GM23248 (cell line): ENCODE results near the gene SULT1E1. TPM values are rescaled to one million over a fixed set of nuclear protein-coding genes. Genes with fewer than 3 reads are reported as not detected.

Experiments
- DNase-seq: peaks from one replicate; pipeline ENCODE4 v3.0.0-alpha.2; 2015
- H2AFZ ChIP-seq: fragments of 200-600 bp; sonication (generic); 2 replicates; pipeline ENCODE4 v1.6.1; 2016; ENCODE audit warnings: antibody characterized with exemption
- H3F3A ChIP-seq: fragments of 200-600 bp; sonication (generic); 2 replicates; pipeline ENCODE4 v1.6.1; 2016; ENCODE audit warnings: mild to moderate bottlenecking, antibody characterized with exemption, mixed run types; ENCODE audit not compliant: insufficient read depth
- H3K27ac ChIP-seq: fragments of 200-600 bp; sonication (generic); 2 replicates; pipeline ENCODE4 v1.5.1; 2016; ENCODE audit warnings: mild to moderate bottlenecking
- H3K27me3 ChIP-seq: fragments of 200-600 bp; sonication (generic); replicated peaks from 2 replicates; pipeline ENCODE4 v1.6.1; 2016; ENCODE audit warnings: mild to moderate bottlenecking; ENCODE audit not compliant: insufficient read depth
- H3K36me3 ChIP-seq: fragments of 200-600 bp; sonication (generic); 2 replicates; pipeline ENCODE4 v1.6.1; 2016; ENCODE audit warnings: low read depth, mild to moderate bottlenecking
- H3K4me1 ChIP-seq: fragments of 200-600 bp; sonication (generic); 2 replicates; pipeline ENCODE4 v1.6.1; 2016; ENCODE audit warnings: mild to moderate bottlenecking; ENCODE audit not compliant: insufficient read depth
- H3K4me2 ChIP-seq: fragments of 200-600 bp; sonication (generic); one replicate; pipeline ENCODE4 v1.6.1; 2016; ENCODE audit warnings: mild to moderate bottlenecking; ENCODE audit not compliant: unreplicated experiment
- H3K4me3 ChIP-seq: fragments of 200-600 bp; sonication (generic); 2 replicates; pipeline ENCODE4 v1.5.1; 2016; ENCODE audit warnings: mild to moderate bottlenecking
- H3K79me2 ChIP-seq: fragments of 200-600 bp; sonication (generic); 2 replicates; pipeline ENCODE4 v1.6.1; 2016; ENCODE audit warnings: mild to moderate bottlenecking; ENCODE audit not compliant: insufficient read depth
- H3K9ac ChIP-seq: fragments of 200-600 bp; sonication (generic); 2 replicates; pipeline ENCODE4 v1.6.1; 2016; ENCODE audit warnings: mild to moderate bottlenecking
- H3K9me2 ChIP-seq: fragments of 200-600 bp; sonication (generic); 2 replicates; pipeline ENCODE4 v1.6.1; 2016; ENCODE audit warnings: mixed run types, mild to moderate bottlenecking, moderate library complexity; ENCODE audit not compliant: insufficient read depth
- H3K9me3 ChIP-seq: fragments of 200-600 bp; sonication (generic); one replicate; pipeline ENCODE4 v1.6.1; 2017; ENCODE audit warnings: low read depth
- H4K20me1 ChIP-seq: fragments of 200-600 bp; sonication (generic); 2 replicates; pipeline ENCODE4 v1.6.0; 2016; ENCODE audit not compliant: insufficient read depth
- EZH2 ChIP-seq: fragments of 200-600 bp; sonication (generic); IDR thresholded peaks from 2 replicates; pipeline ENCODE4 v1.6.1; 2018; ENCODE audit warnings: antibody characterized with exemption, mild to moderate bottlenecking; ENCODE audit not compliant: insufficient read depth, poor library complexity, severe bottlenecking
- EZH2phosphoT487 ChIP-seq: fragments of 200-600 bp; sonication (generic); IDR thresholded peaks from 2 replicates; pipeline ENCODE4 v1.6.1; 2018; ENCODE audit warnings: antibody characterized with exemption, moderate library complexity, mild to moderate bottlenecking, low read depth; ENCODE audit not compliant: insufficient read depth
- WGBS, 2 experiments: methylation state at CpG; one replicate each; pipeline ENCODE4 v1.1.6; 2015 to 2017; ENCODE audit warnings: low lambda C conversion rate in 2 of 2, low coverage in 1 of 2; ENCODE audit errors: missing lambda C conversion rate in 2 of 2; 5-methylcytosine and 5-hydroxymethylcytosine counted together
- in situ Hi-C: fragments of 300-500 bp; cut with MboI; formaldehyde crosslinking; loops from 2 replicates; pipeline ENCODE4 v1.15.0; 2020
- polyA plus RNA-seq: library from polyadenylated mRNA; unstranded; fragments of >200 nt; fragmentation: Nextera tagmentation; extraction: Ambion mirVana; gene quantifications from 2 replicates; pipeline ENCODE4 v1.2.1, GENCODE V29; 2016
- total RNA-seq: library from RNA; depleted of rRNA; stranded (reverse); fragments of >200 nt; shearing (Covaris generic); gene quantifications from 2 replicates; pipeline ENCODE4 v1.2.3, GENCODE V29; 2014; rRNA removed

The SULT1E1 gene
- total RNA-seq (not detected in 2 replicates), polyA plus RNA-seq (not detected in 2 replicates)

GRCh38 chr4:69860052-69860451, at the start of gene SULT1E1:
Gene SULT1E1 (minus strand): TSS chr4:69860145. CDS start chr4:69857644, 2,501 bp downstream.
- Histone ChIP-seq H3F3A (no peaks in the 10 kb centered on the region), H3K27me3 (no peaks in the 10 kb centered on the region), H3K4me2 (no peak within 1 kb of the TSS), H3K9me2 (no peaks in the 10 kb centered on the region), H3K36me3 (no peaks in the 10 kb centered on the region), H3K27ac (no peak within 1 kb of the TSS), H4K20me1 (no peaks in the 10 kb centered on the region), H3K9me3 (no peaks in the 10 kb centered on the region), H3K9ac (no peak within 1 kb of the TSS), H3K4me1 (no peaks in the 10 kb centered on the region), H3K4me3 (no peak within 1 kb of the TSS), H3K79me2 (no peaks in the 10 kb centered on the region), H2AFZ (no peak within 1 kb of the TSS)
- TF ChIP-seq EZH2phosphoT487 (no peak), EZH2 (no peak)
- in situ Hi-C loops = no loop called here
- DNase-seq = no peak
- WGBS, 2 experiments = 0% methylated on average over 1 of the region's 1 CpG

GRCh38 chr4:69909195-69909594, 49.2 kb upstream of the SULT1E1 start:
- Histone ChIP-seq H3K4me3 (no peak overlapping the region), H3K9me3 (no peaks in the 10 kb centered on the region), H3F3A (peaks cover 6% of the 10 kb centered on the region; the same call in 1 of the 2 replicates), H3K9ac (no peak overlapping the region), H3K4me2 (no peak overlapping the region), H4K20me1 (no peaks in the 10 kb centered on the region), H2AFZ (no peak overlapping the region), H3K9me2 (no peaks in the 10 kb centered on the region), H3K79me2 (no peaks in the 10 kb centered on the region), H3K4me1 (peaks cover 18% of the 10 kb centered on the region), H3K27me3 (no peaks in the 10 kb centered on the region), H3K27ac (no peak overlapping the region), H3K36me3 (no peaks in the 10 kb centered on the region)
- TF ChIP-seq EZH2 (no peak), EZH2phosphoT487 (no peak)
- no peak for DNase-seq
- in situ Hi-C loops = no loop called here
- 91 to 95% methylated on average over 4 of the region's 4 CpGs for WGBS, 2 experiments

- H3K27ac ChIP-seq = 0 out of 2 replicates have a peak overlapping the region, but pooled peaks have one; percentile 19
- TF ChIP-seq EZH2phosphoT487 = no peak
- no peak for TF ChIP-seq EZH2
Measured at GRCh38 chr4:69907151-69907550, 47.2 kb upstream of the SULT1E1 start.

GRCh38 chr4:69896530-69897116, 36.7 kb upstream of the SULT1E1 start:
- TF ChIP-seq EZH2 (no peak), EZH2phosphoT487 (no peak)

More at GRCh38 chr4:69907151-69907550, 47.2 kb upstream of the SULT1E1 start:
- Histone ChIP-seq H3K9me2 (no peaks in the 10 kb centered on the region), H3K27me3 (no peaks in the 10 kb centered on the region), H3K4me1 (peaks cover 18% of the 10 kb centered on the region), H3K9me3 (no peaks in the 10 kb centered on the region), H3K36me3 (no peaks in the 10 kb centered on the region), H3K4me2 (no peak overlapping the region), H3K79me2 (no peaks in the 10 kb centered on the region), H3F3A (peaks cover 6% of the 10 kb centered on the region; the same call in 1 of the 2 replicates), H4K20me1 (no peaks in the 10 kb centered on the region), H3K9ac (no peak overlapping the region), H3K4me3 (no peak overlapping the region), H2AFZ (peak overlapping the region; percentile 45; the same call in 1 of the 2 replicates)
- 3 to 14% methylated on average over 1 of the region's 1 CpG for WGBS, 2 experiments
- DNase-seq = peak; percentile 43
- in situ Hi-C loops = no loop called here

GRCh38 chr4:69894721-69895120, 34.8 kb upstream of the SULT1E1 start:
- H3K4me2 ChIP-seq = no peak overlapping the region

More at GRCh38 chr4:69896530-69897116, 36.7 kb upstream of the SULT1E1 start:
- H3K4me1 ChIP-seq = no peaks in the 10 kb centered on the region
- DNase-seq = peak; percentile 54
- no peak overlapping the region for H3K9ac ChIP-seq
- no peaks in the 10 kb centered on the region for H4K20me1 ChIP-seq
- no peaks in the 10 kb centered on the region for H3K79me2 ChIP-seq
- no peak overlapping the region for H3K4me2 ChIP-seq
- no peaks in the 10 kb centered on the region for H3K9me3 ChIP-seq
- no peak overlapping the region for H3K4me3 ChIP-seq
- in situ Hi-C loops = no loop called here
- no peak overlapping the region for H3K27ac ChIP-seq
- H2AFZ ChIP-seq = no peak overlapping the region
- no peaks in the 10 kb centered on the region for H3K27me3 ChIP-seq
- no peaks in the 10 kb centered on the region for H3F3A ChIP-seq
- H3K9me2 ChIP-seq = no peaks in the 10 kb centered on the region
- H3K36me3 ChIP-seq = no peaks in the 10 kb centered on the region

More at GRCh38 chr4:69894721-69895120, 34.8 kb upstream of the SULT1E1 start:
- no peaks in the 10 kb centered on the region for H3K79me2 ChIP-seq
- no peaks in the 10 kb centered on the region for H3K36me3 ChIP-seq
- H3K9me2 ChIP-seq = no peaks in the 10 kb centered on the region
- no peak overlapping the region for H2AFZ ChIP-seq
- in situ Hi-C loops = no loop called here
- no peaks in the 10 kb centered on the region for H3K27me3 ChIP-seq
- H3K4me1 ChIP-seq = no peaks in the 10 kb centered on the region
- 83 to 87% methylated on average over 3 of the region's 3 CpGs for WGBS, 2 experiments
- H3K9ac ChIP-seq = no peak overlapping the region
- TF ChIP-seq EZH2phosphoT487 (no peak), EZH2 (no peak)
- no peak overlapping the region for H3K4me3 ChIP-seq
- no peaks in the 10 kb centered on the region for H4K20me1 ChIP-seq
- no peaks in the 10 kb centered on the region for H3F3A ChIP-seq
- no peak for DNase-seq
- no peak overlapping the region for H3K27ac ChIP-seq
- no peaks in the 10 kb centered on the region for H3K9me3 ChIP-seq
